ENCODE results near the gene PRTG.
A peak's percentile ranks its signal among the peaks of the same experiment; 100 is the strongest.

The PRTG gene

DNA sequence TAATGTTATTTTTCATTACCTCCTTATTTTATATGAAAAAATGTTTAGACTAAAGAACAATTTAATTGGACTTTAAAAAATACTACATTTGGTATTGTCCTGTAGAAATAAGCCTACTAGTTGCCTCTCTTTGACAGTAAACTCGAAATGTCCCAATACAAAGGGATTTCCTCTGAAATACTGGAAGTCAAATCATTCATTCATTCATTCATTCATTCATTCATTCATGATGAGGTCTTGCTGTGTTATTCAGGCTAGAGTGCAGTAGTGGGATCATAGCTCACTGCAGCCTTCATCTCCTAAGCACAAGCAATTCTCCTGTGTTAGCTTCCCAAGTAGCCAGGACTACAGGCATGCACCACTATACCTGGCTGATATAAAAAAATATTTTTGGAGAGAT, 104.2 kb downstream of the PRTG start:
- TF ChIP-seq, protein P1, sequence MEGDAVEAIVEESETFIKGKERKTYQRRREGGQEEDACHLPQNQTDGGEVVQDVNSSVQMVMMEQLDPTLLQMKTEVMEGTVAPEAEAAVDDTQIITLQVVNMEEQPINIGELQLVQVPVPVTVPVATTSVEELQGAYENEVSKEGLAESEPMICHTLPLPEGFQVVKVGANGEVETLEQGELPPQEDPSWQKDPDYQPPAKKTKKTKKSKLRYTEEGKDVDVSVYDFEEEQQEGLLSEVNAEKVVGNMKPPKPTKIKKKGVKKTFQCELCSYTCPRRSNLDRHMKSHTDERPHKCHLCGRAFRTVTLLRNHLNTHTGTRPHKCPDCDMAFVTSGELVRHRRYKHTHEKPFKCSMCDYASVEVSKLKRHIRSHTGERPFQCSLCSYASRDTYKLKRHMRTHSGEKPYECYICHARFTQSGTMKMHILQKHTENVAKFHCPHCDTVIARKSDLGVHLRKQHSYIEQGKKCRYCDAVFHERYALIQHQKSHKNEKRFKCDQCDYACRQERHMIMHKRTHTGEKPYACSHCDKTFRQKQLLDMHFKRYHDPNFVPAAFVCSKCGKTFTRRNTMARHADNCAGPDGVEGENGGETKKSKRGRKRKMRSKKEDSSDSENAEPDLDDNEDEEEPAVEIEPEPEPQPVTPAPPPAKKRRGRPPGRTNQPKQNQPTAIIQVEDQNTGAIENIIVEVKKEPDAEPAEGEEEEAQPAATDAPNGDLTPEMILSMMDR (IDR thresholded peaks at IDR 0.05; ENCODE audit: insufficient read depth, missing control alignments): no peak
- FAIRE-seq: no peak
- no peak for DNase-seq (ENCODE audit: insufficient read length, low spot score)

DNA sequence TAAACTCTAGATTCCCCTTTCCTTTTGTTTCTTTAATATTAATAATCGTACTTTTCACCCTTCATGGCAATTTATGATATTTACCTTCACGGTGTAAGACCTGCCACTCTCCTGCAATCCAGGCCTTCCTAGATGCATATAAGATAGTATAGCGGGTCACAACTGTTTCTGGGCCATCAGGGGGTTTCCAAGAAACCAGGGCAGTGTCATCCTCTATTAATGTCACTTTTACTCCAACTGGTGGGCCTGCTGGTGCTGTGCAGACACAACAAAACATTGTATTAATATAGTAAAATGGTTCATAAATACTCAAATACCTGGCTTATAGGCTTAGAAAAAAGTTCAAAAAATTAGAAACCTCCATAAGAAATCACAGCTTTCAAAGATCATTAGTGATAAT, 105.9 kb downstream of the PRTG start:
- no peak for FAIRE-seq
- TF ChIP-seq, protein P1 (IDR thresholded peaks at IDR 0.05; ENCODE audit: insufficient read depth, missing control alignments): no peak
- DNase-seq (ENCODE audit: insufficient read length, low spot score): no peak

DNA sequence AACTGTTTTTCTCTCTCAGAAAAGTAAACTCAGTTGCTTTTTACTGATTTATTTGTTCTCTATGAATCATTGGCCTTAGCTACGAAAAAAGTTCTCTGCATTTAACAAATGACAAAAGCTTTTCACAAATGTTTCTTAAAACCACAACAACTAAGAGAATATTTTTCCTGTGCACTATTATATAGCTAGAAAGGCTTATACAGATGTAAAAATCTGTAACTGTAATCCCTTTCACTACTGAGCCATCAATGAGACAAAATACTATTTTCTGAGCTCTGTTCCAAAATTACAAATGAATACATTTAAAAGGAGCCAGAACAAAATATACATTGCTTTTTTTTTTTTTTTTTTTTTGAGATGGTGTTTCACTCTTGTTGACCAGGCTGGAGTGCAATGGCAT, 109.2 kb downstream of the PRTG start:
- DNase-seq (ENCODE audit: insufficient read length, low spot score) (no peak), FAIRE-seq (no peak)
- TF ChIP-seq, protein P1 (IDR thresholded peaks at IDR 0.05; ENCODE audit: insufficient read depth, missing control alignments): no peak

DNA sequence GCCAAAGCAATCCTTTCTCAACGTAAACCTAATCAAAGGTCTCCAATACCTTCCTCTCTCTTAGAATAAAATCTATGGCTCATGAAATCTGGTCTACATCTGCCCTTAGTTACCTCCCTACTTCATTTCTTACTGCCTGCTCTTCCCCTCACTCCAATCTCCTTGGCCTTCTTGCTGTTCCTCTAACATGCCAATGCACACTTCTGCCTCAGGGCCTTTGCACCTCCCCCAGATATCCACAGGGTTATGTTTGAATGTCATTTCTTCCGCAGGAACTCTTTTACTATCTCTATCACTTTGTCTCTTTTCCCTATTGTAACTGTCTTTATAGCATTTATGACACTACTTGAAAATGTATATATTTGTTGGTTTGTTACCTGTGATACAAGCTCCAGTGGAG, 110.5 kb downstream of the PRTG start:
- DNase-seq (ENCODE audit: insufficient read length, low spot score): no peak
- FAIRE-seq: no peak
- TF ChIP-seq, protein P1 (IDR thresholded peaks at IDR 0.05; ENCODE audit: insufficient read depth, missing control alignments): no peak

DNA sequence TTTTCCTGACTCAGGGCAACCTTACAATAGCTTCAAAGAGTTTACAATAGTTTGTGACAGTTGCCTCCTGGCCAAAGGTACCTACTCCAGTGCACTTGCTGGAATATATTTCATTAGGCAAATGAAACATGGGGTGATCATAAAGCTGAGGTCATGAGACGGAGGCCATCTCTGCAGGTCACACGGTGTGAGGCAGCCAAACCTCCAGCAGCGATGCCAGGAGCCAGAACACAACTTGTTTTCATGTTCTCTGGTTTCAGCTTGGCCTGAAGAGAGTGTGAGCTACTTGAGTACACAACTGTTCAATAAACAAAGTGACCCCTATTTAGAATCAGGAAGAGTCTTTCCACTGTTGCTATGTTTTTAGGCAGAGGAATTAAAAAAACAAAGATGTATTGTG, 112.1 kb downstream of the PRTG start:
- DNase-seq (ENCODE audit: insufficient read length, low spot score) (no peak), FAIRE-seq (no peak)
- TF ChIP-seq, protein P1 (IDR thresholded peaks at IDR 0.05; ENCODE audit: insufficient read depth, missing control alignments): no peak

DNA sequence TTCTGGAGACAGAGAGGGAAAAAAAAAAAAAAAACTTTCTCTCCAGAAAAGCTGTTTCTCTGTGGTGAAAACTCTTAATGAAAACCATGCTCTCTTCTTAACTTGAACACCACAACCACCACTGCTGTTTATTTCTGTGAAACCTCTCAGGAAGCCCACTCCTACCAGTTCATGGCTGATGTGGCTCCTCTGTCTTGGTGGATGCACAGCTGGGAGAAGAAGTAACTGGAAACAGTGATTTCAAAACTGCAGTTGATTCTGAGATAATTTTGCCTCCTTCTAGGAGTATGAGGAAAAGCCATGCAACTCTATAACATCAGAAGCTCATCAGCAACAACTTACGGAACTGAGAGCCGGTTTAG, 114.6 kb downstream of the PRTG start:
- no peak for FAIRE-seq
- DNase-seq (ENCODE audit: insufficient read length, low spot score): no peak
- TF ChIP-seq, protein P1 (IDR thresholded peaks at IDR 0.05; ENCODE audit: insufficient read depth, missing control alignments): no peak

DNA sequence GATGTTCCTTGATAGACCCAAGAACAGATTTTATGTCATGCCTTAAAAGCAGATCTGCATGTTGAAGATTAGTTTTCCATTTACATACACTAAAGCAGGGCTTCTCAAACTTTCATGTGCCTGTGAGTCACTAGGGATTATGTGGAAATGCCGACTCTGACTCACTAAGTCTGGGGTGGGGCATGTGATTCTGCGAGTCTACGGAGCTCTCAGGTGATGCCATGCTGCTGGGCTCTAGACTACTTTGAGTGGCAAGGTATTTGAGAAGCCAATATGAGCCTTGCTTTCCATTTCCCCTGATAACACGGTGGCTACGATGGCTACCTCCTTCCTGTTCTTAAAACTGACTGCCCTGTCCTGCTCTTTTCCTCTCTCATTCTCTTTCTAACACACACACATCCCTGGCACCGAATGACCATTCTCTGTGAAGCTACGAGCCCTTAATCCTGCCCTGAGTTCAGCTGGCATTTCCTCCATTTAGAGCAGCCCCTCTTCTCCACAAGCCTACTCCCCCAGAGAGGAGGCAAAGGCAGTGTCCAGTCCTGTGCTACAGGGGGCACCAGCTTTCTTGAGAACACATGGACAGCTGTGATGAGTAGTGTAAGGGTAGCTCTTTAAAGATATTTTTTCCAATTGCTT, 115.1 kb downstream of the PRTG start:
- DNase-seq (ENCODE audit: insufficient read length, low spot score): no peak
- no peak for FAIRE-seq
- TF ChIP-seq, protein P1 (IDR thresholded peaks at IDR 0.05; ENCODE audit: insufficient read depth, missing control alignments): peak; percentile 1

Data from D721Med (cell line).